ENCODE results near the gene CD99L2.
"Not testable (repeated sequence)": the region's sequence is repeated elsewhere in the genome, so short reads cannot be mapped to it uniquely, and the experiment has no call there.

CD99L2 gene

GRCh38 chrX:150849996-150850720, 48.3 kb downstream of the CD99L2 start:
- no peak for DNase-seq

DNA sequence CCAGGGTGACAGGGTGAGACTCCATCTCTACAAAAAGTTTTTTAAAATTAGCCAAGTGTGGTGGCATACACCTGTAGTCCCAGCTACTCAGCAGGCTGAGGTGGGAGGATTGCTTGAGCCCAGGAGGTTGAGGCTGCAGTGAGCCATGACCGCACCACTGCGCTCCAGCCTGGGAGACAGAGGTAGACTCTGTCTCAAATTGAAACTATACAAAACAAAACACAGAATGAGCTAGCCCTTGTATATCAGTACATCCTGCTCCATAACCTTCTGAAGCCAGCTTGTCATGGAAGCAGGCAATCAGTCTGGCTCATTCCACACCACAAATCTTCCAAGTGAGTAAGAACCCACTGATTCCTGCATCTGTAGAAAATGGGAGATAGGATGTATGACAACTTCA, 49.0 kb downstream of the CD99L2 start:
- no peak for DNase-seq

- DNase-seq = peak in 1 of 5 donors; percentile 10
Observed at GRCh38 chrX:150848914-150849365, 49.5 kb downstream of the CD99L2 start.

- DNase-seq = no peak
Observed at GRCh38 chrX:150847088-150847487, 51.4 kb downstream of the CD99L2 start.

- DNase-seq = no peak
Observed at GRCh38 chrX:150846130-150846529, 52.3 kb downstream of the CD99L2 start.

GRCh38 chrX:150845091-150845490, 53.4 kb downstream of the CD99L2 start:
- DNase-seq = no peak

DNA sequence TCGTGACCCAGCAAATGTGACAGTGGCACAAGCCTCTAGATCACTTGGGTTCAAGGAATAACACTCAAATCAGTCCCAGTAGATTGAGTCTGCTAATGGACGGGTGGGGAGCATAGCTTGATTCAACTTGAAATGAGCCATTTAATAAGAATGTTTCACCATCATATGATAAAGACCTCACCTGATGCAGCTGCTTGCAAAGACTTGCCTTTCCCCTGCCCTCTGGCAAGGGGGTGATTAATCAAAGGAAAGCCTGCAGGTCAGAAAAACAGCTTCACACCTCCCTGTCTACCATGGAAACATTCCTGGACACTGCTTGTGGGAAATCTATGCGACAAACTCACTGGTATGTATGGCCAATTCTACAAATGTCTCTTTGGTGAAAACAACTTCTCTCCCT, 54.5 kb downstream of the CD99L2 start:
- DNase-seq = no peak

GRCh38 chrX:150842198-150842685, 56.2 kb downstream of the CD99L2 start:
- DNase-seq = no peak

- no peak for DNase-seq
Observed at GRCh38 chrX:150841456-150842197, 56.8 kb downstream of the CD99L2 start.

GRCh38 chrX:150837845-150838244, 60.6 kb downstream of the CD99L2 start:
- no peak for DNase-seq

DNA sequence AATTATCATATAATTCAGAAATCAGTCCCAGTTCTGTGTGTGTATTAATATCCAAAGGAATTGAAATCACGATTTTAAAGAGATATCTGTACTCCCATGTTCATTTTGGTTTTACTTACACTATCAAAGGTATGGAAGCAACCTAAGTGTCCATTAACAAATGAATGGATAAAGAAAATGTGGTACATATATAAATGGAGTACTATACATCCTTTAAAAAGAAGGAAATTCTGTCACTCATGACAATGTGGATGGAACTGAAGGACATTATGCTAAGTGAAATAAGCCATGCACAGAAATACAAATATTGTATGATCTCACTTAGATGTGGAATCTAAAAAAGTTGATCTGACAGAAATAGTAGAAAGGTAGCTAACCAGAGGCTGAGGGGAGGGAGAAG, 63.8 kb downstream of the CD99L2 start:
- DNase-seq = no peak

- no peak for DNase-seq
Observed at GRCh38 chrX:150833454-150834056, 64.9 kb downstream of the CD99L2 start.

DNA sequence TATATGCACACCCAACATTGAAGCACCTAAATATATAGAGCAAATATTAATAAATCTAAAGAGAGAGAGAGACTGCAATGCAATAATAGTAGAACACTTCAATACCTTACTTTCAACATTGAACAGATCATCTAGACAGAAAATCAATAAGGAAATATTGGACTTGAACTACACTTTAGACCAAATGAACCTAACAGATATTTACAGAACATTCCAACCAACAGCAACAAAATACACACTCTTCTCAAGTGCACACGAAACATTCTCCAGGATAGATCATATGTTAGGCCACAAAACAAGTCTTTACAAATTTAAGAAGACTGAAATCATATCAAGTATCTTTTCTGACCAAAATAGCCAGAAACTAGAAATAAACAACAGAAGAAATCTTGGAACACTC, 66.6 kb downstream of the CD99L2 start:
- DNase-seq = no peak

- no peak for DNase-seq
Observed at GRCh38 chrX:150828785-150829184, 69.7 kb downstream of the CD99L2 start.

GRCh38 chrX:150824352-150824751, 74.1 kb downstream of the CD99L2 start:
- DNase-seq = not testable (repeated sequence)

GRCh38 chrX:150823826-150824225, 74.6 kb downstream of the CD99L2 start:
- DNase-seq = not testable (repeated sequence)

DNA sequence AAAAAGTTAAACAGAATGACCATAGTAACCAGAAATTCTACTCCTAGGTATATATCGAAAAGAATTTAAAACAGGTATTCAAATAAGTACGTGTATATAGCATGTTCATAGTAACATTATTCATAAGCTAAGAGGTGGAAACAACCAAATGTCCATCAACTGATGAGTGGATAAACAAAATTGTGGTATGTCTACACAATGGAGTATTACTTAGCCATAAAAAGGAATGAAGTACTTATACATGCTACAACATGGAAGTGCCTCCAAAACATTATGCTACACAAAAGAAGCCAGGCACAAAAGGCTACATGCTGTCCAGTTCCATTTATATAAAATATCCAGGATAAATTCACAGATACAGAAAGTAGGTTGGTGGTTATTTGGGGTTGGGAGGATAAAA, 76.5 kb downstream of the CD99L2 start:
- no peak for DNase-seq

DNA sequence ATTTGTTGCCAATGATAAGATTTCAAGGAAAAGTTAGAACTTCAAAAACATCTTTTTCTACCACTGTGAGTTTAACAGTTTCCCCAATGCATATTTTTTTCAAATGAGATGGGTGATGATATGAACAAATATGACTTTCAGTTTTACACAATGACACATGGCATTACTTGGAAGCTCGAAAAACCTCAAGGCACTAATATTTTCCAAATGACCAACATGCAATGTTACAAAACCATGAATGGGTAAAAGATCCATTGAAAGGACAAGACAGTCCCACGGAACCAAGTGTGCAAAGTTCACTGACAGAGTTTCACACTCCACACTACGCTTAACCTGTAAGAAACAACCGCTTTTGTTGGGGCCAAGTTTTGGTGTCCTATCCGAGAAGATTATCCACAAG, 84.5 kb downstream of the CD99L2 start:
- peak in 1 of 5 donors; percentile 3 for DNase-seq

GRCh38 chrX:150806827-150807226, 91.6 kb downstream of the CD99L2 start:
- DNase-seq = no peak

- DNase-seq = no peak
Observed at GRCh38 chrX:150805736-150806135, 92.7 kb downstream of the CD99L2 start.

- DNase-seq = no peak
Observed at GRCh38 chrX:150792949-150793527, 105.4 kb downstream of the CD99L2 start.

GRCh38 chrX:150790021-150790420, 108.4 kb downstream of the CD99L2 start:
- DNase-seq = no peak

DNA sequence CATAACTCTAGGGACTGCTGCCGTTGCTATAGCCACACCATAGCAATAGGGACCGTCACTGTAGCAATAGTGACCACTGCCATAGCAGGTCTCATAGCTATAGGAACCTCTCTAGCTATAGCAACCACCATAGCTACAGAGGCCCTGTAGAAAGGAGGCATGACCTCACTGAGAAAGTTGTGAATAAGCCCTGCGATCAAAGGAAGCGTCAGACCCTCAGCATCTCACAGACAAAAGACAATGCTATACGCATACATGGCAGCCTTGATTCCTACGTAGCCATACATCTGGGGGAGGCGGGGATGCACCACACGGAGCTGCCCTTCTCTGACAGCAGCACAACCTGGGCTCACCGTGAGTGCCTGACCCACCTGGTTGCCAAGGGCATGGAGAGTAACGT, 116.8 kb downstream of the CD99L2 start:
- no peak for DNase-seq

Measured in T-helper 1 cell (primary cell).